HG02884 (cell line): ENCODE measurements around the gene EDAR.

Experiments used
- ATAC-seq: cut with Tn5 transposase; IDR thresholded peaks from one replicate; pipeline ENCODE4 v1.9.1; 2021; ENCODE audit warnings: mild to moderate bottlenecking, moderate library complexity; ENCODE audit not compliant: unreplicated experiment

EDAR gene

DNA sequence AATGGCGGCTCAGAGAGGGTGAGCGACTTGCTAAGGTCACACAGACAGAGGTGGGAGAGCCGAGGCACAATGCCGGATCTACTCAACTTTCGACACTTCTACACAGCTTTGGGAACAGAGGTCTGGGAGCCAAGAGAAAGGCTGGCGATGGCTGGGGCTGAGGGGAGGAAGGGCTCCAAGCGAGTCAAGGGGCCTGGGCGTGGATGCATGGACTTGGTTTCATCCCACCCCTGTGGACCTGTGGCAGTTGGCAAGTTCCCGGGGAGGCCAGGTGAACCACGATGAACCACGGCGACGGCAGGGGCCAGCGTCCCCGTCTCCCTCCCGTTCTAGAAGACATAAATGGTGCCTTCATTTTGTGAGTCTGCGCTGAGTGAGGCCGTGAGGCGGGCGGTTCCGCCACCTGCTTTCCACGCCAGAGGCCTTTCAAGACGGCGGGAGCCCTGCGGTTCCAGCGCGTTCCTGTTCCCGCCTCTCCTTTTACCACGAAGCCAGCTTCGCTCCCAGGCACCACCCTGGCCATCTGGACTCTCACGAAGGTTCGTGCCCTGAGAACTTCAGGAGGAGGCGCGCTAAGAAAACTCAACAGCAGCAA lies 46.7 kb downstream of the EDAR start:
- no peak for ATAC-seq

- no peak for ATAC-seq
These were observed 47.3 kb downstream of the EDAR start for GRCh38 chr2:108941767-108942166.

DNA sequence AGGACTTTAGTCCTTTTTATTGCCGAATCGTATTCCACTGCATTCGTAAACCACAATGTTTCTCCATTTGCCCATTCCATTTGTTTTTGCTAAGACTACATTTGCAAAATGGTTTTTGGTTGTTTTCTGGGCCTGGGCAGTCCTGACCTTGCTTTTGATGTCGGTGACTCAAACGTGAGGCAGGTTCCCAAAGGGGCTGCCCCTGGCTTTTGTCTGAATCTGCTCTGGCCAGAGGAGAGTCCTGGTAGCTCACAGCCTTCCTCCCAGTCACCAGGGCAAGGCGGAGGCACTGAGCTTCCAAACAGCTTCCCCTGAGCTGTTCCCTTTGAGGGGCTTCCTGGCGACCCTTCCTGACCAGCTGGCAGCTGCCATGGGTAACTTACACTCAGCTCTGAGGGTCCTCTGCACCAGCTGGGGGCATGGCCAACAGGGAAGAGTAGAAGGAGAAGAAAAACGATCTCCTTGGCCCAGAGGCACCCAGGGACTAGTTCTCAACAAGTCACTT lies 47.8 kb downstream of the EDAR start:
- ATAC-seq: no peak

DNA sequence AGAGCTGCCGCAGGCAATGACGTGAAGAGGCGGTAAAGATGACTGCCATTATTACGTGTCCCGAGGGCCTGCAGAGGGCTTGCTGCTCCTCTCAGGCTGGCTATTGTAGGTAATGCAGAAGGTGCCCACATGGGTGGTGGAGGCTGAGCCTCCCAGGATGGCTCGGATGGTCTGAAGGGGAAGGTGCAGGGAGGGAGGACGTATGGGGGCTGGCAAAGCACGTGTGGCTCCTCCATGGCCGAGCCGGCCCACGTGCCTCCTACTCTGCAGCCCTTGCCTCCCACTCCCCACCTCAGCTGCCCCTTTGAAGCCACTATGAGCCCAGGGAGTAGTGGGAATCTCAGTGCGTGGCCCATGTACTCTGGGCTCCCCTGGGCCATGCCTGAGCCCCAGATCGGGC lies 48.9 kb downstream of the EDAR start:
- ATAC-seq: no peak

GRCh38 chr2:108938077-108938710 lies 50.8 kb downstream of the EDAR start:
- no peak for ATAC-seq

DNA sequence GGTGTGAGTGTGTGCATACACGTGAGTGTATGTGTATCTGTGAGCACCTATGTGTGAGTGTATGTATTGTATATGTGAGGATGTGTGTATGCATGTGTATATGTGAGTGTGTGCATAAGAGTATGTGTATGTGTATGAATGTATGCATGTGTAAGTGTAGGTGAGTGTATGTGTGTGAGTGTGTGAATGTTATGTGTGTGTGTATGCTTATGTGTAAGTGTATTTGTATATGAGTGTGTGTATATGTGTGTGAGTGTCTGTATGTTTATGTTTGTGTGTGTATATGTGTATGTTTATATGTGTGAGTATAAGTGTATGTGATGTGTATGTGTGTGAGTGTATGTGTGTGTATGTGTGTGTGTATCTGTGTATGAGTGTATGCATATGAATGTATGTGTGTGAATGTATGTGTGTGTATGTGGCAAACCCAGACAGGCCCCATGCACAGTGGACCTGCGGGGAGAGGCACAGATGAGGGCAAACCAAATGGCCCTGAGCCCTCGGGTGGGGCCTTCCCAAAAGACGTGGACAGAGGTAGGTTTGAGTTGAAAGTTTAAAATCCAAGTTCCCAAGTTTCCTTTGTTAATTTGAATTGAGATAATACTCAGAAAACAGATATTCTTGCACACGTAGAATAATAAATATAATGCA lies 51.5 kb downstream of the EDAR start:
- no peak for ATAC-seq

- no peak for ATAC-seq
These were observed 52.2 kb downstream of the EDAR start for GRCh38 chr2:108936866-108937265.

DNA sequence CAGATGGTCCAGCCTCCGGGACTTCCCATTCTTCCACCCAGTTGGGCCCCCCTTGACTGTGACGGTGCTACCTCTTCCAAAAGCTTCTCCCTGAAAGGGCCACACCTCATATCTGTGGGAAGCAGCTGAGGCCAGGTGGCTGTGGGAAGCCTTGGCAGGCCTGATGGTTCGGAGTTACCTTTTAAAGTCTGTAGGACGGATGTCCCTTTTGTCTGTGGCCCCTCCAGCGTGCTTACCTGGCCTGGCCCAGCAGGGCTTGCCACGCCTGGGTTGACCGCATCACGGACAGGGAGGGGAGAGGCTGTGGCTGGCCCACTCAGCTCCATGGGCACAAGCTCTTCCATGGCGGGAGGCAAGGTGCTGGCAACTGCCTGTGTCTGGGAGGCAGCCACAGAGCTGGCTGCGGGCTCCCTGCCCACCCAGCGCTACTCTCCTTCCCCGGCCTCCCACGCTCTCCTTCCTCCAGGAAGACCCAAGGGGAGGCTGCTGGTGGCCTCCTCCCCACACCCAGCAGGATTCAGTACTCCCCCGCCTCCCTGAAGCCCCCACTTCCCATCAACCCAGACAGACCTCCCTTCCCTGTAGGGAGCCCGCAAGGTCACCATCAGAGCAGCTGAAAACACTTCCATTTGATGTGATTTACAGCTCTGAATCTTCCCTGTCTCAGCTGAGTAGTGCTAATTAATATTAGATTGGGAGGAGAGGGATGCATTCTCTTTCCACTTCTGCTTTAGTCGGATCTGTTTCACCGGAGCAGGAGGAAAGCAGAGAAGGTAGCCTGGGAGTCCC lies 52.8 kb downstream of the EDAR start:
- ATAC-seq: no peak

DNA sequence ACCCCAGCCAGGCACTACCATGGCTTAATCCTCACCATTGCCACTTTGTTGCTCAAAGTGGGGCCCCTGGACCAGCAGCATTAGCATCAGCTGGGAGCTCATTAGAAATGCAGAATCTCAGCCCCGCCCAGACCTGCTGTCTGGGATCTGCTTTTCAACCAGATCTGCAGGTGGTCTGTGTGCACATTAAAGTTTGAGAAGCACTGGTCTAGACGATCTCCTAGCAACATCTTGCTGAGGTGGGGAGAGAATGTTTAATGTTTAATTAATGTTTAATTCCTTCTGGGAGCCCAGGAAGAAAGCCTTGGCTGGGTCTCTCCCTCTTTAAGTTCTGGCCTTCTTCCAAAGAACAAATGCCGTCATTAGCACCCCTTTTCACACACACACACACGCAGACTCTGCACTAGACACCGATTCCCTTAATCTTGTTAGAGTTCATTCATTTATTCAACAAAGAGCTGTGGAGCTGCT lies 53.7 kb downstream of the EDAR start:
- ATAC-seq: no peak

DNA sequence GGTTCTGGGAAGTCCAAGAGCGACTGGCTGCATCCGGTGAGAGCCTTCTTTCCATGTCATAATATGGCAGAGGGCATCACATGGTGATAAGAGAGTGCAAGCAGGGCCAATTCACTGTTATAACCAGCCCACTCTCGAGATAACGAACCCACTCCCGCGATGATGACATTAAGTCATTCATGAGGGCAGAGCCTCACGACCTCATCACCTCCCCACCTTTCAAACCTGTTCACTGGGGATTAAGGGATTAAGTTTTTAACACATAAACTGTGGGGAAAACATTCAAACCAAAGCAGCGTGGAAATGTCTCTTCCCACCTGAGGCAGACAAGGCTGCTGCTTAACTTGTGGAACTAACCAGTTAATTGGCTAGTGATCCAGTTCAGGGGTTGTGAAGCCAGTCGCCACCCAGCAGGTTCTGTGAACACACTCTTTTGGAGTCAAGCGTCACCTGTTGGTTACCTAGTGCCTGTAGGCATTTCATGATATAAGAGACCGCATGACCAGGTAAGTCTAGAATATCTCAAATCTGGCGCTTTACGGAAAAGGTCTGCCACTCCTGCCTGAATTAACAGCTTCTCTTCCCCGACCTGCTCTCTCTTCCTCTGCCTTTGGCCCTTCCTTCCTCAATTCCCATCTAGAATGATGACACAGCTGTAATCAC lies 54.3 kb downstream of the EDAR start:
- no peak for ATAC-seq

GRCh38 chr2:108934151-108934550 lies 54.9 kb downstream of the EDAR start:
- no peak for ATAC-seq

GRCh38 chr2:108933691-108934117 lies 55.3 kb downstream of the EDAR start:
- no peak for ATAC-seq

- ATAC-seq: no peak
These were observed 56.2 kb downstream of the EDAR start for GRCh38 chr2:108932736-108933332.

DNA sequence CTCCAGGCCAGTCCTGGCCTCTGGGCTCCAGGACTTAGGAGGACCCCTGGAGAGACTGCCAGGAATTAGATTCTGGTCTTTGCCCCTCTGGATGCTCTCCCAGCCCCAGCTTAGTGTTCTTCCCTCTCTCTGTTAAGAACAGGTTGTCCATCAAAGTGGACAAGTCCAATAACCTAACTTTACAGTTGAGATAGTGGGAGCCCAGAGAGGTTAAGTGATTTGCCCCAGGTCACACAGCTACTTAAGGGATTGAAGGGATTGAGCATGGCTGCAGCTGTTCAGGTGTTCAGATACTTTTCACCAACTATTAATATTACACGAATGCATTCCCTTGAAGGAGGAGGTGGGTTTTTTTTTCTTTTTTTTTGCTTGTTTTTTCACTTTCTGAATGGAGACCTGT lies 57.6 kb downstream of the EDAR start:
- ATAC-seq: no peak

DNA sequence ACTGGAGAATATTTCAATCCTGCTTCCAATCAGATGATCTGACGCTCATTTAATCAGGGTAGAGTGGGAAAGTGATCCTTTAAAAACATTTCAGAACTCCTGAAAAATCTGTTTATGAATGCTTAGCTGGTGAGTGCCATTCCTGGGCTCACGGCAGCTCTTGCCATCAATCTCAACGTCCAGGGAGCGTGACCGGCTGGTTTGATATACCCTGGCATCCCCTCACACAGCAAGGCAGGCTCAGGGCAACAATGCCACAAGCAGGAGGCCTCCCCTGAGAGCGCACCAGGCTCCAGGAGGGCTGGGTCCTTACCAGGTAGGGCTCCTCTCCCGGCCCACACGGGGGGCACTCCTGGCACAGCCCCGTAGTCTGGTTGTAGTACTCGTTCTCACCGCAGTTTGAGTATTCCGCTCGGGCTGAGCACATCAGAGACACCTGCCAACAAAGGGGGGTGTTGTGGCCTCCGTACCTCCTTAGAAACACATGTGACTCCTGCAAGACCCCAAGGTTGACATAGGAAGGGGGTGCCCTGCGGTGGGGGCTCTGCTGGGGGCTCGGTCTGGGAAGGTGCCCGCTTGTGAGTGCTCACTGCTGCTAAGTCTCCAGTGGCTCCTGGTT lies 59.1 kb downstream of the EDAR start:
- no peak for ATAC-seq

- ATAC-seq: no peak
These were observed 60.2 kb downstream of the EDAR start for GRCh38 chr2:108928660-108929377.

DNA sequence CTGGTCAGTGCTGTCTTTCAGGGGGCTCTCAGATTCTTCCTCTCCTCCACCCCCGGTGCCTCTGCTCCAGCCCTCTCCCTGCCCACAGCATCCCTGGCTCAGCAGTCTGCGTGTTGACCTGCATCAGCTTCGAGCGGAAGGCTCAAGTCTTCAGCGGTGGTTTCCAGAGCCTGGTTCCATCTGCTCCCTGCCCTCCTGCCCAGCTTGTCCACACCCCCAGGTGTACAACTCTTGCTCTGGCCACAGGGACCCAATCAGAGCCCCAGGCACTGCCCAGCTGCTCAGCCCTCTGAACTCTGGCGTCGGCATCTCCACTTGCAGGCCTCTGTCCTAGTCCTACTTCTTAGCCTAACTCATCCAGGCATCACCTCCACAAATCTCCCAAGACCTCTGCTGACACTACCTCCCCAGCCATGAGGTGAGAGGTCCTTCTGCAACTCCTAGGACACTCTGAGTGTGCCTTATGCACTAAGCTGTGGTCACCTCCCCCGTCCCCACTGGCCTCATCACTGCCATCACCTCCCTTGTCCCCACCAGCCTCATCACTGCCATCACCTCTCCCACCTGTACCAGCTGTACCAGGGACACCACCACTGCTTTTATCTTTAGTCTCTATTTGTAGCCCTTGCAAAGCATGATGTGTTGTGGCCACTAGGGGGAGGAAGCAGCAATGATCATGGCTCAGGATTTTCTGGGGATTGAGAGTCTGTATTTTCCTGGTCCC lies 60.9 kb downstream of the EDAR start:
- ATAC-seq: no peak

- no peak for ATAC-seq
These were observed 61.6 kb downstream of the EDAR start for GRCh38 chr2:108927405-108927804.
